NCI-H748 treated with DMSO at 0.1 percent for 48 hours (cell line): ENCODE measurements around the gene SLC39A5.
A peak's percentile ranks its signal among the peaks of the same experiment; 100 is the strongest.

Experiments
- DNase-seq: peaks from one replicate; lab custom pipeline; 2025; lab: John Stamatoyannopoulos, UW

SLC39A5 gene

DNA sequence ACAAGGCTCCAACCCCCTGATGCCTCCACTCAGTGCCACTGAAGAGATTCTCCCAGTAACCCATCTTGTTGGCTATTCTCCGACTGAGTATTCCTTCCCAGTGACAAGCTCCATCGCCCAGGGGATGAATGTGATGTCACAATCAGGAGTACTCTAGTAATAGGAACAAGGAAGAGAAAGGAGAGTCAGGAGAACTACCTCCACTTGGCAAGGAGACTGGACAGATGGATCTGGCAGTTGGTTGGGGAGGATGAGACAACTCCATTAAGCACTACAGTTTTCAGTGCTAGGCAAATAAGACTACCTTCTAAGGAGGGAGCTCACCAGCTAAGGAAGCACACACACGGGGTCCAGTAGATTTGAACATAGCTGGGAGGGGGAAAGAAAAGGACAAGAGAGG is 13.4 kb upstream of the SLC39A5 start:
- DNase-seq, result no peak

GRCh38 chr12:56219840-56220239 is 10.0 kb upstream of the SLC39A5 start:
- no peak for DNase-seq

GRCh38 chr12:56220611-56221231 is 9.1 kb upstream of the SLC39A5 start:
- DNase-seq, result no peak

- no peak for DNase-seq
Measured at GRCh38 chr12:56221232-56221756, 8.6 kb upstream of the SLC39A5 start.

GRCh38 chr12:56221757-56222530 is 7.9 kb upstream of the SLC39A5 start, which contains the start of gene RNF41:
TSS of gene RNF41 (minus strand) at chr12:56221922. CDS start at chr12:56214047, 7,875 bp downstream.
- DNase-seq, result peak; percentile 93

DNA sequence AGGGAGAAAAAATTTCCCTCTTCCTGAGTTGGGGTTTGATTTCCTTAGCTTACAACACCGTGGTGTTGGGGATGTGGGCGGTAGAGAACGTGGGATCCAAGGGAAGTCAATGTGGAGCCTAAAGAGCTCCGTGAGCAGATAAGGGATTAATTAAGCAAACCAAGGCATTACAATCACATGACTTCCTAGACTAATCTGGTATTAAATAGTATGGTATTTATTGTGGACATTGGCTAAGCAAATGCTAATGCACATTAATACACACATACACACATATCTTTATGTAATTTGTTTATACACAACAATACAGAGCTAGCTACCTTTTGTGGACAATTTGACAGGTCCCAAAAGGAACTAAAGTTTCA is 7.3 kb upstream of the SLC39A5 start:
- no peak for DNase-seq

GRCh38 chr12:56223571-56224101 is 6.2 kb upstream of the SLC39A5 start:
- DNase-seq, result no peak

DNA sequence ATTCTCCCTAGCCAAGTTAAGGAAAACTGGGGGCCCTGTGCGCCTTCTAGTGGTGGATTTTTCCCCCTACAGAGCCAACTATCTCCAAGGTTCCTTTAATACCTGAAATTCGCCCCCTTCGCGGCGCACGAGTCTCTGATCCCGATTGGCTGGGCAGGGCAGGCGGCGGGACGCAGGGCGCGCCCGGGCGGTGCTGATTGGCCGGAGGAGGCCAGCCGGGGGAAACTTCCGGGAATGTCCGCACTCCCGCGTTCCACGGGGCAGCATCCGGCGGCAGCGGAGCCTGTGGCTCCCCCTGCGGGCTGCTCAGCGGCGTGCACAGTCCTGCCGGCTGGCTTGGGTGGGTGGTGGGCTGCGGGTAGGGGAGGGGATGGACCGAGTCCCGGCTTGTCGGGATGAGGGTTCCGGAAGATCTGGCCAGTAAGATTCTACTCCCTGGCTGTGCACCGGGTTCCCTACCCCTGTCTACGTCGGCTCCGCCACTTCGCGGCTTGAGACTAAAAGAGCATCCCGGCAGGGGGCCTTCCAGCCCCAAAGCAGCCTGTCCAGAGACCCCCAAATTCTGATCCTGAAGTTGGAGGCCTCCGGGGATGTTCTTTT is 5.6 kb upstream of the SLC39A5 start, which contains the start of gene NABP2:
Gene NABP2, plus strand, starts transcription at position 241 of the 600 bp plus-strand sequence. CDS start 515 bp downstream, outside the sequence.
- peak; percentile 97 for DNase-seq

DNA sequence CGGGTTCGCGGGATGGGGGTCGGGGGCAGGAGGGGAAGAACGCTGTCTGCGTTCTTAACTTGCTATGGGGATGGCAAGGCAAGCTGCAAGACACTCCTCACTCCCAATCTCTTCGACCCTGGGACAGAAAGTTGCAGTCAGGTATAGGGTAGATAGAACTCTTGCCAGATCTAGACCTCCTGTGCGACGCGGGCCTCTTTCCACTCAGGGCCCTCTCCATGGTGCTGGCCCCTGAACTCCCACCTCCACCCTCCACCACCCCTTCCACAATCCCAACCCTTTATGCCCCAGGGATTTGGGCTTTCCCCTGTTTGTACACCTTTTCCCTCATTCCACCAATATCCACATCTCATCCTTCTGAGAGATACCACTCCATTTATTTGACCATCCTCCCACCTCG is 4.9 kb upstream of the SLC39A5 start:
- DNase-seq, result no peak

DNA sequence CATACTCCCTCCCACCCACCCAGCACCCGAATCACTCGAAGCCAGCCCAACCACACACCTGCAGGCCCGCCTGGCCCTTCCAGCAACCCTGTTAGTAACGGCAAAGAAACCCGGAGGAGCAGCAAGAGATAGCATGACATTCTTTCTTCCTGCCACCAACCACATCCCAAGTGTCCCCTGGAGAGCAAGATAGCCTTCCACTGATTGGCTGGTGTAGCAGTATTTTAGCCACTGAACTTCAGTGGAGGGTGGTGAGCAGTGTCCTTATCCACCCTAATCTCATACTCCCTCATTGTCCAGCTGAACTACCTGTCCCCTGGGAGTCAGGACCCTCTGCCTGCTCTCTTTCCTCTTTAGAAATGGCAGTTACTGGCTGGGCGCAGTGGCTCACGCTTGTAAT is 769 bp upstream of the SLC39A5 start:
- no peak for DNase-seq

DNA sequence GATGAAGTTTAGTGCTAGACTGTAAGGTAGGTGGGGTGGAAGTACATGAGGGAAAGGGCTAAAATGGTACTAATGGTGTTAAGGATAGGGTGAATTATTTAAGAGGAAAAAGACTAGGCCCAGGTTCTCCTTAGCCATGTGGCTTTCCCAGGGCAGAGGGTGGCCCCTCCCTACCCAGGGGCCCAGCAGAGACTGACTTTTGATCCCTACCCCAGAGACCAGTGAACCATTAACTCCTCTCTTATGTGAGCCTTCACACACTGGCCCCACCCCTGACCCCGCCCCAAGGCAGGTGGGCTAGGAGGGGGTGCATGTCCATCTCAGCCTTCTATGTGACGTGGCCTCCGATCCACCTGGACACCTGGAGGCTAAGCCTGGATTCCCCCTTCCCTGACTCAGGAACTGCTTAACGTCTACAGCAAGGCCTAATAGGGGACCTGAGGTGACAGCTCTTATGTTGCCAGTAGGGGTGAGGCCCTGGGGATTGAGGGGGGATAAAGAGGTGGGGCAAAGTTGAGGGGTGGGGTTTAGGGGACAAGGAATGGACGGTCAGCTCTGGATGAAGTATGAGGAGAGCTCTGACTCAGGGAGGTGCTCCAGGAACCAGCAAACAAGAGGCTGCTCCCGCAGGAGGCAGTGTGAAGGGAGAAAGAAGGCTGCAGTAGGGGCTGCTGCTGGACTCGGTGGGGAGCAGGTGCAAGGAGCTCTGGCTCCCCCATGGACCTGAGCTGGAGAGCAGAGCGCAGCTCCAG is 757 bp downstream of the SLC39A5 start:
- no peak for DNase-seq

GRCh38 chr12:56231184-56231582 is 1.3 kb downstream of the SLC39A5 start:
- no peak for DNase-seq

DNA sequence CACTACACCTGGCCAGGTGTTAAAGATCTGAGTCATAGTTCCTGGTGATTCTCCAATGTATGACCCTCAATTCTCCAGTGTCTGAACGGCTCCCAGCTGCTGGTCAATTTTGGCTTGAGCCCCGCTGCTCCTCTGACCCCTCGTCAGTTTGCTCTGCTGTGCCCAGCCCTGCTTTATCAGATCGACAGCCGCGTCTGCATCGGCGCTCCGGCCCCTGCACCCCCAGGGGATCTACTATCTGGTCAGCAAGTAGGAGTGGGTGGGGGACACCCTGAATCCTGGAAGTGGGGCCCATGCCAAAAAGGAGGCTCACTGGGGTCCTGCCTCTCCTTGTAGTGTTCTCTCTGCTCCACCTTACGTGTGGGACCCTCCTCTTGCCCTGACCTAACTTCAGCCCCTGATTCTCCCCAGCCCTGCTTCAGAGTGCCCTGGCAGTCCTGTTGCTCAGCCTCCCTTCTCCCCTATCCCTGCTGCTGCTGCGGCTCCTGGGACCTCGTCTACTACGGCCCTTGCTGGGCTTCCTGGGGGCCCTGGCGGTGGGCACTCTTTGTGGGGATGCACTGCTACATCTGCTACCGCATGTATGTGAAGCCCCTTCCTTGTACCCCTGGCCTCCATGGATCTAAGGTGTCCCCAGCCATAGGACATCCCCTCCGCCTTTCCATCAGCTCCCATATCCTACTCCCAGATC is 5.0 kb downstream of the SLC39A5 start:
- DNase-seq, result no peak

DNA sequence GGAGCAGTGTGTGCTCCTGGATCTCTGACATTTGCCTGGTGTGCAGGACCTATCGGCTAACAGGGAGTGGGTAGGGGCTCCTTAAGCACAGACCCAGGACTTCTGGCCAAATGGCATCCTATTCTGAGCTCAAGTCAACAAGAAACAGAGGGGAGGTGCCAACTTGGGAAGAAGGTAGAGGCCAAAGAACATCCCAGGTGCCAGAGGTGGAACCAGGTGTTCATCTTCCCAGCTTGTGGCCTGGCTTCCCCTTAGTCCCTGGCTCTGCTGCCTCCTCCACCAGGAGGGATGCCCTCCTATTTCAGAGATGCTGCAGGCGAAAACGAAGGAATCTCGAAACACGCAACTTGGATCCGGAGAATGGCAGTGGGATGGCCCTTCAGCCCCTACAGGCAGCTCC is 6.2 kb downstream of the SLC39A5 start:
- DNase-seq, result no peak

- DNase-seq, result no peak
Measured at GRCh38 chr12:56236985-56237384, 7.1 kb downstream of the SLC39A5 start.

DNA sequence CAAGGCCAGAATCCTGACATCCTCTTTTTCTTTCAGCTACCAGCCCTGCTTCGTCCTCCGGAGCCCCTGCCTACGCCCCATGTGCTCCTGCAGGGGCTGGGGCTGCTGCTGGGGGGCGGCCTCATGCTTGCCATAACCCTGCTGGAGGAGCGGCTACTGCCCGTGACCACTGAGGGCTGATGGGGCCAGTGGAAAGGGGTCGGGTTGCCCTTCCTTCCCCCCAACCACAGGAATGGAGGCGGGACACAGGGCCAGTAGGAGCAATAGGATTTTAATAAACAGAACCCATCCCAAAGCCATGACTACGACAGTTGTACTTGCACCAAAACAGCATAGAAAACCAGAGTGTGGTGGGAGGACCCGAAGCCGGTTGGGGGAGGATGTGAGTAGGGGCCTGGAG is 7.7 kb downstream of the SLC39A5 start:
- no peak for DNase-seq

DNA sequence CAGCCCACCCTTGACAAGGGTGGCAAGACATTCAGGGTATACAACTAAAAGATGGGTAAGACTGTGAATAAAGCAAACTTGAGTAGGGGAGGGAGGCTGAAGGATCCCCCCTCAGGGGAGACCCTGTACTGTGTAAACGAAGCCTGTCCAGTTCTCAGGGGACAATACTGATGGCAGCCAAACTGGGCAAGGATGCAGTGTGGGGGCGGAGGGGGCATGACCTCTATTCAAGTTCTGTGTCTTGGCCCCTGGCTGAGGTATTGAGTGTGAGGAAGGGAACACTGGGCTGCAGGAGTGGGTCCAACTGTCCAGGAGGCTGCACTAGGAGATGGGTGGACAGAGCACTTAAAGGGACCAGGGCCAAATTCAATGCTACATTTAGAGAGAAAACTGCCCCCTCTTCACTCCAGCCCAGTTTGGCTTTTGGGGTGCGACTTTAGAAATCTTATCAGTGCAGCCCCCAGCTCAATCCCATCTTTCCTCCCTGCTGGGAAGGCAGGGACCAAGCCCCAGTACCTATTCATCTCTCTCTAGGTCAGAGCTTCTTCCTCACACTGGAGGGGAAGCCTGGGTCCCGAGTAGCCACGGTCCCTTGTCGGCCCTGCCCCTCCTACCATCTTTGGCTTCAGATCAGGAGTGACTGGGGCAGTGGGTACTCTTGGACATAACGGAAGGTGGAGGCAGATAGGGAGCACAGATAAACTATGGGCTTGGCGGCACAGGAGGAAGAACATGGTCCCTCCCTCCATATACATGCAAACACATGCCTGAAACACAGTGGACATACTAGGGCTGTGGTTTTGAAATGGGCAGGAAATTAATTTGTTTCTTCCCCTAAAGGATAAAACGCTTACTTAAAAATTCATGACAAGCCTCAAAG is 11.8 kb downstream of the SLC39A5 start:
- no peak for DNase-seq

- no peak for DNase-seq
Measured at GRCh38 chr12:56242986-56243385, 13.1 kb downstream of the SLC39A5 start.

- DNase-seq, result no peak
Measured at GRCh38 chr12:56243731-56244181, 13.9 kb downstream of the SLC39A5 start.

DNA sequence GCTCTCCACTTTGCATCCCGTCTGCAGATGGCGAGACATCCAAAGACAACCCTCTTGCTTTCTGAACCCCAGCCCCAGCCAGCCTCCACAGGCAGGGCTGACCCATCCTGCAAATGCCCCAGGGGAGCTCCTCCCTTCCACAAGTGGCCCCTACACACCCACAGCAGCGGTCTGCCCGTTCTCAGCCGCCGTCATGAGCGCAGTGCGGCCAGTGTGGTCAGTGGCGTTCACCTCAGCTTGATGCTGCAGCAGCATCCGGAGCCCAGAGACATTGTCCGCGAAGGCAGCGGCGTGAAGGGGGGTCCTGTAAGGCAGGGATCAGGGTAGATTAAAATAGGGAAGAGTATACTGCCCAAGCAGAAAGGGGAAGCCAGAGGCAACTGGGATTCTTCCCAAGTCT is 14.6 kb downstream of the SLC39A5 start:
- DNase-seq, result no peak
